Measurements from ENCODE around the gene EFTUD2. TPM values are rescaled to one million over a fixed set of nuclear protein-coding genes. Genes with fewer than 3 reads are reported as not detected.

The EFTUD2 gene
- total and polyA plus RNA-seq, 7 experiments from 2014 or later: 53.1 to 157 (median 106) TPM

GRCh38 chr17:44921122-44921882 is 22.1 kb upstream of the EFTUD2 start:
- intact Hi-C loops (cut with micrococcal nuclease): no loop called here
- Histone ChIP-seq H3K4me3 (ENCODE audit: low read length) (no peak overlapping the region), H3K36me3 (ENCODE audit: control insufficient read depth in 2 of 3, insufficient read depth in 3 of 3, low read length in 3 of 3) (no peaks in the 10 kb centered on the region), H3K9me3 (ENCODE audit: control insufficient read depth in 2 of 3, low read length in 3 of 3) (no peaks in the 10 kb centered on the region), H3K27me3 (ENCODE audit: control insufficient read depth in 2 of 2, insufficient read depth in 2 of 2, low read length in 2 of 2) (no peaks in the 10 kb centered on the region), H3K4me1 (ENCODE audit: control insufficient read depth in 2 of 2, insufficient read depth in 2 of 2, low read length in 2 of 2) (no peaks in the 10 kb centered on the region), H3K27ac (ENCODE audit: low read depth, low read length) (no peak overlapping the region)
- DNase-seq: no peak
- H3K27me3 Mint-ChIP-seq: peaks cover 0 to 44% (median 19%) of the 10 kb centered on the region in 5 donors
- CTCF ChIA-PET: interaction anchor here (0.5 to 2.6 kb wide), 4 partner anchors 97 to 230 kb away, joined by 3 to 12 read pairs (median 3); no protein-coding TSS in a partner anchor
- no peak for ATAC-seq
- POLR2A ChIA-PET: no interaction called here
- no peak overlapping the region for H3K27ac Mint-ChIP-seq
- no peaks in the 10 kb centered on the region for H3K9me3 Mint-ChIP-seq
- no peak overlapping the region for H3K4me3 Mint-ChIP-seq
- H3K4me1 Mint-ChIP-seq: no peaks in the 10 kb centered on the region
- peaks cover 0 to 5% (median 0%) of the 10 kb centered on the region in 5 donors for H3K36me3 Mint-ChIP-seq

- POLR2A ChIA-PET: no interaction called here
- Histone ChIP-seq H3K27ac (ENCODE audit: low read depth, low read length) (no peak overlapping the region), H3K4me1 (ENCODE audit: control insufficient read depth in 2 of 2, insufficient read depth in 2 of 2, low read length in 2 of 2) (no peaks in the 10 kb centered on the region), H3K9me3 (ENCODE audit: control insufficient read depth in 2 of 3, low read length in 3 of 3) (no peaks in the 10 kb centered on the region), H3K36me3 (ENCODE audit: control insufficient read depth in 2 of 3, insufficient read depth in 3 of 3, low read length in 3 of 3) (no peaks in the 10 kb centered on the region), H3K27me3 (ENCODE audit: control insufficient read depth in 2 of 2, insufficient read depth in 2 of 2, low read length in 2 of 2) (no peaks in the 10 kb centered on the region), H3K4me3 (ENCODE audit: low read length) (no peak overlapping the region)
- no peak overlapping the region for H3K4me3 Mint-ChIP-seq
- no peak for ATAC-seq
- H3K27ac Mint-ChIP-seq: no peak overlapping the region
- H3K27me3 Mint-ChIP-seq: peaks cover 0 to 44% (median 19%) of the 10 kb centered on the region in 5 donors
- intact Hi-C loops (cut with micrococcal nuclease): loop anchor here (1.0 kb wide), 3 partner anchors 101 to 179 kb away; no protein-coding TSS in a partner anchor
- H3K4me1 Mint-ChIP-seq: no peaks in the 10 kb centered on the region
- H3K9me3 Mint-ChIP-seq: no peaks in the 10 kb centered on the region
- no peak for DNase-seq
- peaks cover 0 to 3% (median 0%) of the 10 kb centered on the region in 5 donors for H3K36me3 Mint-ChIP-seq
- CTCF ChIA-PET: interaction anchor here (0.5 to 2.6 kb wide), 10 partner anchors 10 to 231 kb away, joined by 3 to 19 read pairs (median 4); no protein-coding TSS in a partner anchor
Observed at GRCh38 chr17:44920565-44920940, 21.3 kb upstream of the EFTUD2 start.

GRCh38 chr17:44919885-44920564 is 20.8 kb upstream of the EFTUD2 start:
- DNase-seq (peak in 8 of 9 donors; percentile 20 to 65 (median 50)), ATAC-seq (peak; percentile 92)
- Mint-ChIP-seq H3K4me3 (no peak overlapping the region), H3K4me1 (no peaks in the 10 kb centered on the region), H3K27me3 (peaks cover 0 to 44% (median 19%) of the 10 kb centered on the region in 5 donors), H3K36me3 (peaks cover 0 to 2% (median 0%) of the 10 kb centered on the region in 5 donors), H3K27ac (no peak overlapping the region), H3K9me3 (no peaks in the 10 kb centered on the region)
- intact Hi-C loops (cut with micrococcal nuclease): loop anchor here (1.0 kb wide), 3 partner anchors 101 to 179 kb away; no protein-coding TSS in a partner anchor
- H3K27me3 ChIP-seq (ENCODE audit: control insufficient read depth in 2 of 2, insufficient read depth in 2 of 2, low read length in 2 of 2): no peaks in the 10 kb centered on the region
- no peaks in the 10 kb centered on the region for H3K4me1 ChIP-seq (ENCODE audit: control insufficient read depth in 2 of 2, insufficient read depth in 2 of 2, low read length in 2 of 2)
- no peak overlapping the region for H3K27ac ChIP-seq (ENCODE audit: low read depth, low read length)
- H3K4me3 ChIP-seq (ENCODE audit: low read length): no peak overlapping the region
- CTCF ChIA-PET: interaction anchor here (0.6 to 2.6 kb wide), 9 partner anchors 10 to 214 kb away, joined by 3 to 19 read pairs (median 5); no protein-coding TSS in a partner anchor
- no peaks in the 10 kb centered on the region for H3K36me3 ChIP-seq (ENCODE audit: control insufficient read depth in 2 of 3, insufficient read depth in 3 of 3, low read length in 3 of 3)
- POLR2A ChIA-PET: no interaction called here
- no peaks in the 10 kb centered on the region for H3K9me3 ChIP-seq (ENCODE audit: control insufficient read depth in 2 of 3, low read length in 3 of 3)

- H3K27ac ChIP-seq (ENCODE audit: low read depth, low read length): no peak overlapping the region
- H3K36me3 ChIP-seq (ENCODE audit: control insufficient read depth in 2 of 3, insufficient read depth in 3 of 3, low read length in 3 of 3): no peaks in the 10 kb centered on the region
- H3K27me3 ChIP-seq (ENCODE audit: control insufficient read depth in 2 of 2, insufficient read depth in 2 of 2, low read length in 2 of 2): no peaks in the 10 kb centered on the region
- POLR2A ChIA-PET: no interaction called here
- no peaks in the 10 kb centered on the region for H3K9me3 ChIP-seq (ENCODE audit: control insufficient read depth in 2 of 3, low read length in 3 of 3)
- no peak for DNase-seq
- Mint-ChIP-seq H3K9me3 (no peaks in the 10 kb centered on the region), H3K36me3 (no peaks in the 10 kb centered on the region), H3K27me3 (peaks cover 0 to 47% (median 19%) of the 10 kb centered on the region in 5 donors), H3K4me3 (no peak overlapping the region), H3K27ac (no peak overlapping the region), H3K4me1 (no peaks in the 10 kb centered on the region)
- H3K4me3 ChIP-seq (ENCODE audit: low read length): no peak overlapping the region
- no peaks in the 10 kb centered on the region for H3K4me1 ChIP-seq (ENCODE audit: control insufficient read depth in 2 of 2, insufficient read depth in 2 of 2, low read length in 2 of 2)
- CTCF ChIA-PET: interaction anchor here (1.1 to 2.6 kb wide), 3 partner anchors 101 to 180 kb away, joined by 5 to 19 read pairs (median 12); no protein-coding TSS in a partner anchor
- no peak for ATAC-seq
- intact Hi-C loops (cut with micrococcal nuclease): no loop called here
Observed at GRCh38 chr17:44919411-44919810, 20.2 kb upstream of the EFTUD2 start.

GRCh38 chr17:44918006-44918405 is 18.8 kb upstream of the EFTUD2 start:
- POLR2A ChIA-PET: no interaction called here
- H3K27me3 ChIP-seq (ENCODE audit: control insufficient read depth in 2 of 2, insufficient read depth in 2 of 2, low read length in 2 of 2): no peaks in the 10 kb centered on the region
- ATAC-seq (no peak), DNase-seq (no peak)
- no peak overlapping the region for H3K4me3 Mint-ChIP-seq
- H3K27me3 Mint-ChIP-seq: peaks cover 5 to 59% (median 27%) of the 10 kb centered on the region in 5 donors
- intact Hi-C loops (cut with micrococcal nuclease): no loop called here
- H3K27ac Mint-ChIP-seq: no peak overlapping the region
- H3K4me1 ChIP-seq (ENCODE audit: control insufficient read depth in 2 of 2, insufficient read depth in 2 of 2, low read length in 2 of 2): no peaks in the 10 kb centered on the region
- H3K36me3 Mint-ChIP-seq: no peaks in the 10 kb centered on the region
- no peaks in the 10 kb centered on the region for H3K9me3 ChIP-seq (ENCODE audit: control insufficient read depth in 2 of 3, low read length in 3 of 3)
- CTCF ChIA-PET: interaction anchor here (1.3 to 1.9 kb wide), 2 partner anchors 100 to 181 kb away, joined by 3 to 11 read pairs; no protein-coding TSS in a partner anchor
- no peaks in the 10 kb centered on the region for H3K9me3 Mint-ChIP-seq
- H3K27ac ChIP-seq (ENCODE audit: low read depth, low read length): no peak overlapping the region
- H3K36me3 ChIP-seq (ENCODE audit: control insufficient read depth in 2 of 3, insufficient read depth in 3 of 3, low read length in 3 of 3): no peaks in the 10 kb centered on the region
- no peak overlapping the region for H3K4me3 ChIP-seq (ENCODE audit: low read length)
- peaks cover 0 to 6% (median 4%) of the 10 kb centered on the region in 7 donors for H3K4me1 Mint-ChIP-seq

- H3K27me3 Mint-ChIP-seq: peaks cover 9 to 59% (median 26%) of the 10 kb centered on the region in 5 donors
- no peaks in the 10 kb centered on the region for H3K9me3 Mint-ChIP-seq
- no peak overlapping the region for H3K27ac ChIP-seq (ENCODE audit: low read depth, low read length)
- H3K27me3 ChIP-seq (ENCODE audit: control insufficient read depth in 2 of 2, insufficient read depth in 2 of 2, low read length in 2 of 2): no peaks in the 10 kb centered on the region
- no peak overlapping the region for H3K4me3 ChIP-seq (ENCODE audit: low read length)
- no peaks in the 10 kb centered on the region for H3K9me3 ChIP-seq (ENCODE audit: control insufficient read depth in 2 of 3, low read length in 3 of 3)
- ChIA-PET POLR2A (no interaction called here), CTCF (interaction anchor here (1.3 to 1.9 kb wide), 2 partner anchors 101 to 182 kb away, joined by 3 to 11 read pairs; no protein-coding TSS in a partner anchor)
- H3K4me1 Mint-ChIP-seq: peaks cover 2 to 8% (median 4%) of the 10 kb centered on the region in 7 donors
- intact Hi-C loops (cut with micrococcal nuclease): no loop called here
- no peak overlapping the region for H3K4me3 Mint-ChIP-seq
- peak overlapping the region in 2 of 9 donors; percentile 8 to 14 for H3K27ac Mint-ChIP-seq
- no peak for DNase-seq
- ATAC-seq: no peak
- no peaks in the 10 kb centered on the region for H3K4me1 ChIP-seq (ENCODE audit: control insufficient read depth in 2 of 2, insufficient read depth in 2 of 2, low read length in 2 of 2)
- no peaks in the 10 kb centered on the region for H3K36me3 ChIP-seq (ENCODE audit: control insufficient read depth in 2 of 3, insufficient read depth in 3 of 3, low read length in 3 of 3)
- H3K36me3 Mint-ChIP-seq: no peaks in the 10 kb centered on the region
Observed at GRCh38 chr17:44917456-44917855, 18.2 kb upstream of the EFTUD2 start.

Data from naive thymus-derived CD4-positive, alpha-beta T cell (primary cell).